Measurements from ENCODE around the gene NFKBIA. TPM values are rescaled to one million over a fixed set of nuclear protein-coding genes. Genes with fewer than 3 reads are reported as not detected.
"Not testable (repeated sequence)": the region's sequence is repeated elsewhere in the genome, so short reads cannot be mapped to it uniquely, and the experiment has no call there.

Gene NFKBIA
- polyA plus RNA-seq, 4 donors, result 49.8 to 70.1 (median 62.0) TPM

DNA sequence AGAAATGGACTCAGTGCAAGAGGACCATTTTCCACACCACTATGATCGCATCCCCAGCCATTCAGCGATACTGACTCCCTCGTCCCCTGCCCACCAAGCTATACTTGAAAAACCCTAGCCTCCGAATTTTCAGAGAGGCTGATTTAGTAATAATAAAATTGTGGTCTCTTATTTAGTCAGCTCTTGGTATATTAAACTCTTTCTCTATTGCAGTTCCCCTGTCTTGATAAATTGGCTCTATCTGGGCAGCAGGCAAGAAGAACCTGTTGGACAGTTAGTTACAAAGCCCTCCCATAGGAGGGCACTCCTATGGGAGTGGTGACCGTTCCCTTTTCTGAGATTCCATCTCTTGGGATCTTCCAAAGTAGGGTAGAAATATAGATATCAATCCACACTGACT is 33.6 kb downstream of the NFKBIA start:
- DNase-seq (ENCODE audit: low read depth in 4 of 4, low spot score in 2 of 4), result no peak

GRCh38 chr14:35369701-35370191 is 34.8 kb downstream of the NFKBIA start:
- DNase-seq (ENCODE audit: low read depth in 4 of 4, low spot score in 2 of 4), result no peak

DNA sequence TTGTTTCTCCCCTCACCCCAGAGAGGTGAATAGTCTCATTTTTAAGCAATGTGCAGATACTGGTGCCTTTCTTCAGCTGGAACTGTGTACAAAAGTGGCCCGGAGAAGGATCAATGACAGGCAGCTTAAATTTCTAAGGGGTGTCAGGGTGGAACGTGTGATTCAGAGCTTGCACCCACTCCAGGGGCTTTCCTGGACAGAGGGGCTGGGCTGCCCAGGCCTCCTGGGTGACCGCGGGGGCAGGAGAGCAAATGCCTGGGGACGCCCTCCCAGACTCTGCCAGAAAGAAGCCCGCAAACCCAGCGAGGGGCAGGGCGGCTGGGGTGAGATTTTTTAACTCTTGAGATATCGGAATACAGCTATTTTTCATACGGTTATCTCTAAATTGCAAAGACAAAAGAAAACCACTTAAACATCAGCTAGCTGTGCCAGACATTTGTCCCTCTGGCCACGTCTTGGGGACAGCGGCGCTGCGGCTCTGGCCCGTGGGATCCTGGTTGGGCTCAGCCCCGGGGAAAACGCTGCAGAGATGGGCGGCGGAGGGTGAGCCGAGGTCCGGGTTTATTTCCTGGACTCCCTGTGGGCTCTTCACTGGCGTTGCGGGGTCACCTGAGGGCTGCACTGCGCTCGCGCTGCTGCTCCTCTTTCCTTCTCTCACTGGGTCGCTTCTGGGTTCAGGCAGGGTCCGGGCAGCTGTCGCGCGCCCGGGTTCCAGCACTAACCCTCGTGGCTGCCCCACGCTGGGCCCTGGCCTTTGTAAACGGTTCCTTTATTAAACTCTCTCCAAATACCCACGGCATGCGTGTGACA is 35.8 kb downstream of the NFKBIA start:
- no peak for DNase-seq (ENCODE audit: low read depth in 4 of 4, low spot score in 2 of 4)

- DNase-seq (ENCODE audit: low read depth in 4 of 4, low spot score in 2 of 4), result no peak
Observed at GRCh38 chr14:35368139-35368460, 36.4 kb downstream of the NFKBIA start.

- no peak for DNase-seq (ENCODE audit: low read depth in 4 of 4, low spot score in 2 of 4)
Observed at GRCh38 chr14:35367056-35367372, 37.5 kb downstream of the NFKBIA start.

- no peak for DNase-seq (ENCODE audit: low read depth in 4 of 4, low spot score in 2 of 4)
Observed at GRCh38 chr14:35366521-35366976, 38.0 kb downstream of the NFKBIA start.

- no peak for DNase-seq (ENCODE audit: low read depth in 4 of 4, low spot score in 2 of 4)
Observed at GRCh38 chr14:35366056-35366451, 38.5 kb downstream of the NFKBIA start.

DNA sequence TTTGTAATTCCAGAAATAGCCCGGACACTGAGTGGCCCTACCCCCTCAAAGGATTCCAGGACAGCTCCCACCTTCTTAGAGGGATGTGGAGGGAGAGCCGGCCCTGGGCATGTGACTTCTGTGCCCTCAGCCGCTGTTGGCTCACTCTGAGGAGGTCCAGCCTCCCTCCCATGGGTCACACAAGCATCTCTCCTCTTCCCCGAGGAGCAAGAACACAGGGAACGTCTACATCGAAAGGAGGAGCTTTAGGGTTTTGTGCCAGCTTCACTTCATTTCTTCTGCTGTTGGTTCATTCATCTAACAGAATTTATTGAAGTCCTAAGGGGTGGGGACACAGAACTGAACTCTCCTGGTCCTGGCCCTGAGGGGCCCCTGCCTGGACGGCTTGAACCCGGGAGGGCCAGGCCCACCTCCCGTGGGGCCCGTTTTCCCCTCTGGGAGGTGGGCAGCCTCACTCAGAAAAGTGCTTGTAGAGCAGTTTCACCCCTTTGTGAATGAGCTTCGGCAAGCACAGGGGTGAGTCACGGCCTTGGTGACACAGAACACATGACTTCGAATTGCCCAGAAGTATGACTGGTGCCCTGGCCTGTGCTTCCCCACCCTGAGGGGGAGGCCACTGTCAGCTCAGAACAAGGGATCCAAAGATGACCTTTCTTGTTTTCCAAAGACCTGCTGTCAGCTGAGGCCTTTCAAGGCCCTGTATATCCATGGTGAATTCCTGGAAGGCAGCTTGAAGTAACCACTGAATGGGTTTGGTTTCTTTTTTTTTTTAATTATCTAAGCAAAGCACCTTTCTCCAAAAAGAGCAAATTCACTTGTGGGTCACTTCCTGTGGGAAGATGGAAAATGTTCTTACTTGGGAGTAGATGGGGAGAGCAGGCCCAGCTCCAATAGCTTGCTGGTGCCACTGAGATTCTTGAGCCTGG is 39.2 kb downstream of the NFKBIA start:
- no peak for DNase-seq (ENCODE audit: low read depth in 4 of 4, low spot score in 2 of 4)

DNA sequence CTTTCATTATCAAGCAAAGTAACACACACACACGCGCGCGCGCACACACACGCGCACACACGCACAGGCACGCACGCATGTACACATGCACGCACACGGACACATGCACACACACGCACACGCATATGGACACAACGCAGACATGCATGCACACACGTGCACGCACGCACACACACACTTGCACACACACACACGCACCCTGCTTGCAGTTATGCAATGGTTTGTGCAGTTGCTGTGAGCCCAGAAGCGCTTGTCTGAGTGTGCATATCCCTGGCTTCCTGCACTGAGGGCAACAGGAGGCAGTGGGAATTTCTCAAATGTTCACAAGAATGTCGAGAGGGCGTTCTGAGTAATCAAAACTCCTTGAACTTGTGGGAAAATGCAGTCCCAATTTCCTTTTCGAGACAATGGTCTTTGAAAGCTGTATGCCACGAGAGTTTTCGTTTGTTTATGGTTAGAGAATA is 41.6 kb downstream of the NFKBIA start:
- no peak for DNase-seq (ENCODE audit: low read depth in 4 of 4, low spot score in 2 of 4)

DNA sequence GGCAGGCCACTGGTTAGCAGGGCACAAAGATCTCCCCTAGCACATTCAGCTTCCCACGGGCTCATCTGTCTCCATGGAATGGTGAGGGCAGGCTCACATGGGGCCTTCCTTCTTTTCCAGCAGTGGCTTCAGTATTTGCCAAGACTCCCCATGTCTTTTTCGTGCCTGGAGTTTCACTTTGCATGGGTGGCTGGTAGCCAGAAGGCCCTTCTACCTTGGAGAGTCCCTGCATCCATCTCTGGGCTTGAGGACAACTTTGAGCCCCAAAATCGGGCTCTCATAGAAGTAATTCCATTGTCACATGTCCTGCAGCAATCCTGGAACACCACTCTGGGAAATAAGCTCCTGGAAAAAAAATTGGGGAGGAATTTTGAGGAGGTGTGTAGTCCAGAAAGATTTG is 42.1 kb downstream of the NFKBIA start:
- DNase-seq (ENCODE audit: low read depth in 4 of 4, low spot score in 2 of 4), result no peak

GRCh38 chr14:35361141-35361480 is 43.4 kb downstream of the NFKBIA start:
- DNase-seq (ENCODE audit: low read depth in 4 of 4, low spot score in 2 of 4), result no peak

DNA sequence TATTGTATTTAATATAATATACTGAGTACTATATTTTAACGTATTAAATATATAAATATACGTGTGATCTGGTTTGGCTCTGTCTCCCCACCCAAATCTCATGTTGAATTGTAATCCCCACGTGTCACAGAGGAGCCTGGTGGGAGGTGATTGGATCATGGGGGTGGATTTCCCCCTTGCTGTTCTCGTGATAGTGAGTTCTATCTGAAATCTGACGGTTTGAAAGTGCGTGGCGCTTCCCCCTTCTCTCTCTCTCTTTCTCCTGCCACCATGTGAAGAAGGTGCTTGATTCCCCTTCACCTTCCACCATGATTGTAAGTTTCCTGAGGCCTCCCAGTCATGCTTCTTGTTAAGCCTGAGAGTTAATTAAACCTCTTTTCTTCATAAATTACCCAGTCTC is 44.9 kb downstream of the NFKBIA start:
- DNase-seq (ENCODE audit: low read depth in 4 of 4, low spot score in 2 of 4), result not testable (repeated sequence)

- DNase-seq (ENCODE audit: low read depth in 4 of 4, low spot score in 2 of 4), result no peak
Observed at GRCh38 chr14:35355981-35356841, 48.3 kb downstream of the NFKBIA start.

DNA sequence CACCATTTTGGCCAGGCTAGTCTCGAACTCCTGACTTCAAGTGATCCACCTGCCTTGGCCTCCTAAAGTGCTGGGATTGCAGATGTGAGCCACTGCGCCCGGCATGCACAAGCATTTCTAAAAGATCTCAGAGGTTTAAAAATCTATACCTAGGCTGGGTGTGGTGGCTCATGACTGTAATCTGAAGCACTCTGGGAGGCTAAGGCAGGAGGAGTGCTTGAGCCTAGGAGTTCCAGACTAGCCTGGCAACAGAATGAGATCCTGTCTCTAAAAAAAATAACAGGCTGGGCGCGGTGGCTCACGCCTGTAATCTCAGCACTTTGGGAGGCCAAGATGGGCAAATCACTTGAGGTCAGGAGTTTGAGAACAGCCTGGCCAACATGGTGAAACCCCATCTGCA is 49.3 kb downstream of the NFKBIA start:
- DNase-seq (ENCODE audit: low read depth in 4 of 4, low spot score in 2 of 4), result not testable (repeated sequence)

DNA sequence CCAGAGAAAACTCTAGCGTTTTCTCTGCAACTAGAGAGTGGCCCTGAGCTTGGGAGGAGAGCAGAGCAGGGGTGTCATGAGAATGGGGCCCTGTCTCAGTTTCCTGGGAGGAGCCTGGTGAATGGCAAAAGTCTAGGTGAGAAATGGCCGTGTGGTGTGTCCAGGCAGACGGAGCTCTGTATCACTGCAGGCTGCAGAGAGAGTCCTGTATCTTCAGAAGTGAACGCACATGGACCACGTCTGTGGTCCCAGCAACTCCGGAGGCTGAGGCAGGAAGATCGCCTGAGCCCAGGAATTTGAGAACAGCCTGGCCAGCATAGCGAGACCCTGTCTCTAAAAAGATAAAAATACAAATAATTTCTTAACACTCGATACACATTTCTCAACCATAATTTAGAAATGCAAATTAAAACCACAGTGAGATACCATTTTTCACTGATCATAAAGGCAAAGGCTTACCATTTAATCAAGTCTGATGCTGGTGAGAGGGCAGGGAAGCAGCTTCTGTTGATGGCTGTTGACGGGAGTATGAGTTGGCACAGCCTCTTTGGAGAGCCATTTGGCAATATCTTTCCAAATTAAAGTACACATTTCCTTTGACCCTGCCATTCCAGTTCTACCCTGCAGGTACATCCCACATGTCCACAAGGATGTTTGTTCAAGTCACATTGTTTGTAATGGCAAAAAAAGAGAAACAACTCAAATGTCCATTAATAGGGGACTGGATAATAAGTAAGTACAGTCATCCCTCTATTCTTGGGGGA is 51.0 kb downstream of the NFKBIA start:
- DNase-seq (ENCODE audit: low read depth in 4 of 4, low spot score in 2 of 4), result no peak

- DNase-seq (ENCODE audit: low read depth in 4 of 4, low spot score in 2 of 4), result no peak
Observed at GRCh38 chr14:35352274-35353233, 52.0 kb downstream of the NFKBIA start.

DNA sequence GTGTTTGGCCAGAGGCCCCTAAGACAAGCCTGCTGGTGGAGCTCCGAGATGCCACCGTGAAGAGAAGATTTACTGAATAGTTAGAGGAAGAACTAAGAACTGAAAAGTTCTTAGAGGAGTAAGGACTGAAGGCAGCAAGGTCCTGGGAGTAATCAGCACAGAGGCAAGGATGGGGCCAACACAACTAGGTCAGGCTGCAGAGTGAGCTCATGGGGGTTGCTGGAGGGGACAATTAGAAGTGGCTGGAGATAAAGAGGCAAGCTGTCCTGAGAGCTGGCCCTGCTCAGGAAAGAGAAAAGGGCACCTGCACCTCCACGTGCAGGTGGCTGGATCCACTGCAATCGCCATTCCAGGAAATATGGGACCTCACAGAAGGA is 52.7 kb downstream of the NFKBIA start:
- DNase-seq (ENCODE audit: low read depth in 4 of 4, low spot score in 2 of 4), result no peak

Measured in left renal cortex interstitium (tissue), 4 donors.